SU-DHL-6 (cell line): ENCODE results near the gene ADGRD1.

Experiments used
- H2AFZ ChIP-seq: fragments of 200-600 bp; sonication (generic); 2 replicates; pipeline ENCODE4 v1.6.1; 2014; ENCODE audit warnings: low read depth, mild to moderate bottlenecking, moderate library complexity, mixed read lengths, antibody characterized with exemption, low read length; ENCODE audit not compliant: severe bottlenecking
- H3F3A ChIP-seq: fragments of 200-600 bp; shearing (Covaris generic); 2 replicates; pipeline ENCODE4 v1.6.0; 2016; ENCODE audit warnings: antibody characterized with exemption, mild to moderate bottlenecking; ENCODE audit not compliant: insufficient read depth
- H3K27ac ChIP-seq: fragments of 200-600 bp; sonication (generic); 2 replicates; pipeline ENCODE4 v1.5.1; 2016; ENCODE audit warnings: low read depth, mild to moderate bottlenecking, low read length, moderate library complexity, mixed read lengths
- H3K27me3 ChIP-seq: fragments of 200-600 bp; sonication (generic), shearing (Covaris generic); 2 replicates; pipeline ENCODE4 v1.6.0; 2014; ENCODE audit warnings: mild to moderate bottlenecking, low read length
- H3K36me3 ChIP-seq: fragments of 200-600 bp; sonication (generic); 2 replicates; pipeline ENCODE4 v1.6.1; 2014; ENCODE audit warnings: mild to moderate bottlenecking, low read length, mixed read lengths
- H3K4me2 ChIP-seq: fragments of 300-600, 200-600 bp; shearing (Covaris generic), sonication (generic); 2 replicates; pipeline ENCODE4 v1.6.0; 2014; ENCODE audit warnings: low read length, low read depth, mild to moderate bottlenecking; ENCODE audit not compliant: poor library complexity, severe bottlenecking
- H3K4me3 ChIP-seq: fragments of 200-600 bp; sonication (generic); 2 replicates; pipeline ENCODE4 v1.5.1; 2014; ENCODE audit warnings: antibody characterized with exemption, low read length, mild to moderate bottlenecking, mixed read lengths; ENCODE audit not compliant: insufficient read depth, poor library complexity, severe bottlenecking
- H3K79me2 ChIP-seq: fragments of 200-600 bp; sonication (generic); 2 replicates; pipeline ENCODE4 v1.6.1; 2014; ENCODE audit warnings: mild to moderate bottlenecking, low read length, moderate library complexity; ENCODE audit not compliant: insufficient read depth
- H3K9ac ChIP-seq: fragments of 200-600 bp; sonication (generic); 2 replicates; pipeline ENCODE4 v1.7.0; 2014; ENCODE audit warnings: mild to moderate bottlenecking, low read length
- H3K9me2 ChIP-seq: fragments of 200-600 bp; sonication (generic); replicated peaks from 2 replicates; pipeline ENCODE4 v1.6.1; 2014; ENCODE audit warnings: low read length; ENCODE audit not compliant: insufficient read depth
- H3K9me3 ChIP-seq: fragments of 200-600 bp; sonication (generic); 2 replicates; pipeline ENCODE4 v1.6.1; 2014; ENCODE audit warnings: low read length, mixed read lengths; ENCODE audit not compliant: insufficient read depth
- H4K20me1 ChIP-seq: fragments of 200-600 bp; sonication (generic); 2 replicates; pipeline ENCODE4 v1.6.1; 2014; ENCODE audit warnings: low read depth, mild to moderate bottlenecking, antibody characterized with exemption, low read length, moderate library complexity, mixed read lengths
- EZH2phosphoT487 ChIP-seq: fragments of 200-600 bp; sonication (generic), shearing (Covaris generic); conservative IDR thresholded peaks from 2 replicates; pipeline ENCODE4 v1.6.1; 2018; ENCODE audit warnings: mild to moderate bottlenecking, antibody characterized with exemption, low read length, moderate library complexity, mixed read lengths
- TF ChIP-seq, protein P1 (sequence below): fragments of 200-600 bp; sonication (generic); IDR thresholded peaks from one replicate; pipeline ENCODE4 v1.5.1; 2017; ENCODE audit warnings: antibody characterized with exemption, mild to moderate bottlenecking, low read length, moderate library complexity; ENCODE audit not compliant: insufficient read depth, poor library complexity, severe bottlenecking

The ADGRD1 gene

DNA sequence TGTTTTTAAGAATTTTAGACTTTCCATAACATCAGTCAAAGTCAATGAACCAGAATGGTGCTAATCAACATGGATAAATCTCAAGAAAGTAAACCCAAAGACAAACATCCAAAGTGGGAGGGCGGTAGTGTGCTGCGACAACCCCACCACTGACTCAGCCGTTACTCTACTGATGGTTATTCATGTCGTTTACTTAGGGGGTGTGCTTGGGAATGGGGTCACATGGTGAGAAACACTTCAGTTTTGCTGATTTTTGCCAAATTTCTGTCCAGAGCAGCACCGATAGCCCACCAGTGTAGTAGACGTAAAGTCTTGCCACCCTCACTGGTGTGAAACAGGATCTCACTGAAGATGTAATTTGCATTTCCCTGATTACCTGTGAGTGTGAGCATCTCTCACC is 99.9 kb downstream of the ADGRD1 start:
- Histone ChIP-seq H3K4me3 (no peak overlapping the region), H4K20me1 (no peaks in the 10 kb centered on the region), H3K9me2 (no peaks in the 10 kb centered on the region), H3K4me2 (no peak overlapping the region), H3K79me2 (no peaks in the 10 kb centered on the region), H3K36me3 (no peaks in the 10 kb centered on the region), H3K9me3 (no peaks in the 10 kb centered on the region), H3K27me3 (no peaks in the 10 kb centered on the region), H2AFZ (no peak overlapping the region), H3F3A (no peaks in the 10 kb centered on the region), H3K9ac (no peak overlapping the region), H3K27ac (no peak overlapping the region)
- TF ChIP-seq, protein P1, sequence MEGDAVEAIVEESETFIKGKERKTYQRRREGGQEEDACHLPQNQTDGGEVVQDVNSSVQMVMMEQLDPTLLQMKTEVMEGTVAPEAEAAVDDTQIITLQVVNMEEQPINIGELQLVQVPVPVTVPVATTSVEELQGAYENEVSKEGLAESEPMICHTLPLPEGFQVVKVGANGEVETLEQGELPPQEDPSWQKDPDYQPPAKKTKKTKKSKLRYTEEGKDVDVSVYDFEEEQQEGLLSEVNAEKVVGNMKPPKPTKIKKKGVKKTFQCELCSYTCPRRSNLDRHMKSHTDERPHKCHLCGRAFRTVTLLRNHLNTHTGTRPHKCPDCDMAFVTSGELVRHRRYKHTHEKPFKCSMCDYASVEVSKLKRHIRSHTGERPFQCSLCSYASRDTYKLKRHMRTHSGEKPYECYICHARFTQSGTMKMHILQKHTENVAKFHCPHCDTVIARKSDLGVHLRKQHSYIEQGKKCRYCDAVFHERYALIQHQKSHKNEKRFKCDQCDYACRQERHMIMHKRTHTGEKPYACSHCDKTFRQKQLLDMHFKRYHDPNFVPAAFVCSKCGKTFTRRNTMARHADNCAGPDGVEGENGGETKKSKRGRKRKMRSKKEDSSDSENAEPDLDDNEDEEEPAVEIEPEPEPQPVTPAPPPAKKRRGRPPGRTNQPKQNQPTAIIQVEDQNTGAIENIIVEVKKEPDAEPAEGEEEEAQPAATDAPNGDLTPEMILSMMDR: no peak
- TF ChIP-seq EZH2phosphoT487: no peak

DNA sequence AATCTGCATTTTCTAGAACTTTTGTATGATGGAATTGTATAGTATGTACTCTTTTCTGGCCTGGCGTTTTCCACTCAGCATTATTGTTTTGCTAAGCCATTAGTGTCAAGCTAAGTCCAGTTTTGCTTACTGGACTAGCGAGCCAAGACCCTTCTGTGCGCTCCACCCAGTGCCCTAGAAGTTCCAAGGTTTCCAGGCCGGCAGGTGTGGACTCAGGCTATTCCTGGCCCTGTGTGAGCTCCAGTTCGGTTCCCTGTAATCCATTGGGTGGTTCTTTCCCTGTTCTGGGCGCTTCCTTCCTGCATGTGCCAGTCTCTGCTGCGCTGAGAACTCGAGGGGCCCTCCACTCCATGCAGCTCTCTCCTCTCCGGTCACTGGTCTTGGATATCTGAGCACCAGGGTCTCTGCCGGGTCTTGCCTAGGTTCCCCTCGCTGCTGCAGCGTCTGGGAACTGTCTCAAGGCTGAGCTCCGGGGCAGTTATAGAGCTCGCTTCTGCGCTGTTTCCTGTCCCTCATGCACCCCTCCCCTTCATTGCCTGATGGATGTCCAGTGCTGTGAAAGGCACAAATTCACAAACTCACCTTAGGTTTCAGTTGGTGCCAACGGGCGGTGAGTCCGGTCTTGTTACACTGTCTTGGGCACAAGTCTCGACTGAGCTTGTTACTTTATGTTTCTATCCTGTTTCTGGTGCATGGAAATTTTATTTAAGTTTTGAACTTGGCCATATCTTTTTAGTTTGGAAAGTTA is 100.8 kb downstream of the ADGRD1 start:
- Histone ChIP-seq H3K27me3 (no peaks in the 10 kb centered on the region), H3K9me3 (no peaks in the 10 kb centered on the region), H3K4me3 (no peak overlapping the region), H2AFZ (no peak overlapping the region), H3K9me2 (no peaks in the 10 kb centered on the region), H3K36me3 (no peaks in the 10 kb centered on the region), H3K27ac (no peak overlapping the region), H3F3A (no peaks in the 10 kb centered on the region), H3K9ac (no peak overlapping the region), H3K4me2 (no peak overlapping the region), H3K79me2 (no peaks in the 10 kb centered on the region), H4K20me1 (no peaks in the 10 kb centered on the region)
- TF ChIP-seq, protein P1: no peak
- TF ChIP-seq EZH2phosphoT487: no peak

DNA sequence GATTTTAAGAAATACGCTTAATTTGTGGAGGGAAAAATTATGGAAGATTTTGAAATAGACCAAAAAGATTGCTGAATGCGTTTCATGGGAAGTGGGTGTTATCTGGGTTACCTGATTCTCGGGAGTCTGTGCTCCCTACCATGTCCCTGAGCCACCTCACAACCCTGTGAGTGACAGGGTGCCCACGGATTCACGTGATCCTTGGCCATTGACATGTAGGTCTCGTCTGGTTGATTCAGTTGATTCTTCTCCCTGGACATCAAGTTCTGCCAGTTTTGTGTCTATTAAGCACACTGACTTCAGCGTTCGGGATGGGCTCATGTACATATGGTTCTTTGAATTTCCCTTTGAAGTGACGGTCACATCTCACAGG is 101.4 kb downstream of the ADGRD1 start:
- H3K27me3 ChIP-seq: no peaks in the 10 kb centered on the region
- no peaks in the 10 kb centered on the region for H3F3A ChIP-seq
- no peaks in the 10 kb centered on the region for H3K79me2 ChIP-seq
- no peak overlapping the region for H3K27ac ChIP-seq
- H2AFZ ChIP-seq: no peak overlapping the region
- TF ChIP-seq, protein P1: no peak
- TF ChIP-seq EZH2phosphoT487: no peak
- no peak overlapping the region for H3K9ac ChIP-seq
- no peak overlapping the region for H3K4me3 ChIP-seq
- no peaks in the 10 kb centered on the region for H4K20me1 ChIP-seq
- no peaks in the 10 kb centered on the region for H3K36me3 ChIP-seq
- no peak overlapping the region for H3K4me2 ChIP-seq
- no peaks in the 10 kb centered on the region for H3K9me3 ChIP-seq
- no peaks in the 10 kb centered on the region for H3K9me2 ChIP-seq
